HepG2 (cell line): ENCODE measurements around the gene ATP6V0A1. TPM values are rescaled to one million over a fixed set of nuclear protein-coding genes. Genes with fewer than 3 reads are reported as not detected.

Experiments
- DRAP1 ChIP-seq: IDR thresholded peaks from 2 replicates; pipeline ENCODE4 v1.6.1; 2016; ENCODE audit warnings: missing genetic modification reagents, missing compliant biosample characterization
- FOXP4 ChIP-seq: sonication (generic); formaldehyde crosslinking; IDR thresholded peaks from 2 replicates; pipeline ENCODE4 v1.4.0; 2020; ENCODE audit warnings: missing genetic modification reagents
- GATAD2A ChIP-seq: IDR thresholded peaks from 2 replicates; pipeline ENCODE4 v1.6.1; 2016
- GLI4 ChIP-seq: sonication (generic); formaldehyde crosslinking; IDR thresholded peaks from 2 replicates; pipeline ENCODE4 v1.5.1; 2020; ENCODE audit warnings: missing genetic modification reagents, mild to moderate bottlenecking, moderate library complexity, borderline replicate concordance
- GTF3A ChIP-seq: sonication (generic); formaldehyde crosslinking; conservative IDR thresholded peaks from 2 replicates; pipeline ENCODE4 v1.4.0; 2020; ENCODE audit warnings: mild to moderate bottlenecking, missing genetic modification reagents
- MAX ChIP-seq: IDR thresholded peaks from 2 replicates; pipeline ENCODE4 v1.6.1; 2012; ENCODE audit warnings: inconsistent platforms
- MBNL3 ChIP-seq: fragments of 250-450 bp; sonication (Bioruptor Pico); conservative IDR thresholded peaks from 2 replicates; pipeline ENCODE4 v1.8.0; 2022; ENCODE audit warnings: mild to moderate bottlenecking, inconsistent platforms
- PITX1 ChIP-seq: sonication (generic); formaldehyde crosslinking; IDR thresholded peaks from 2 replicates; pipeline ENCODE4 v1.5.1; 2020; ENCODE audit warnings: mild to moderate bottlenecking, missing genetic modification reagents
- REST ChIP-seq, 2 experiments: IDR thresholded peaks; 2 replicates each; pipeline ENCODE4 v1.6.1; 2011 to 2012; ENCODE audit warnings: low read length in 2 of 2, borderline replicate concordance in 1 of 2, low read depth in 1 of 2, mild to moderate bottlenecking in 1 of 2, moderate library complexity in 1 of 2
- RXRB ChIP-seq: IDR thresholded peaks from 2 replicates; pipeline ENCODE4 v1.6.1; 2016; ENCODE audit warnings: borderline replicate concordance, missing genetic modification reagents, missing compliant biosample characterization
- SALL1 ChIP-seq: sonication (generic); formaldehyde crosslinking; IDR thresholded peaks from 2 replicates; pipeline ENCODE4 v1.8.0; 2022; ENCODE audit warnings: mild to moderate bottlenecking, missing genetic modification reagents
- SAP130 ChIP-seq: IDR thresholded peaks from 2 replicates; pipeline ENCODE4 v1.6.1; 2016; ENCODE audit warnings: low read depth
- SOX13 ChIP-seq, 3 experiments: fragments of 450-650 bp in 1 of 3; sonication (generic) in 1 of 3; formaldehyde crosslinking in 1 of 3; IDR thresholded peaks in 2 of 3; conservative IDR thresholded peaks in 1 of 3; 2 replicates each; pipeline versions ENCODE4 v1.5.0 to v1.6.1; 2016 to 2020; ENCODE audit warnings: antibody characterized with exemption in 1 of 3, mild to moderate bottlenecking in 1 of 3, missing compliant biosample characterization in 1 of 3, missing genetic modification reagents in 1 of 3, moderate library complexity in 1 of 3
- ZC3H4 ChIP-seq: sonication (generic); formaldehyde crosslinking; IDR thresholded peaks from 2 replicates; pipeline ENCODE4 v1.4.0; 2020; ENCODE audit warnings: missing genetic modification reagents, borderline replicate concordance
- ZFP91 ChIP-seq: sonication (generic); formaldehyde crosslinking; IDR thresholded peaks from 2 replicates; pipeline ENCODE4 v1.9.0; 2022; ENCODE audit warnings: missing genetic modification reagents, mild to moderate bottlenecking, borderline replicate concordance
- ZNF792 ChIP-seq: IDR thresholded peaks from 2 replicates; pipeline ENCODE4 v1.6.1; 2016
- ZSCAN31 ChIP-seq: sonication (generic); formaldehyde crosslinking; IDR thresholded peaks from 2 replicates; pipeline ENCODE4 v1.5.0; 2020; ENCODE audit warnings: low read depth, mild to moderate bottlenecking, missing genetic modification reagents
- ZSCAN9 ChIP-seq: IDR thresholded peaks from 2 replicates; pipeline ENCODE4 v1.6.1; 2016; ENCODE audit warnings: borderline replicate concordance
- polyA plus RNA-seq, 8 experiments: library from polyadenylated mRNA; depleted of rRNA in 3 of 8; stranded (reverse) in 7 of 8; unstranded in 1 of 8; fragments of >200 nt; fragmentation: Illumina TruSeq in 4 of 8; extraction: Trizol in 4 of 8; gene quantifications; 2 replicates each; pipeline versions ENCODE4 v1.2.1 to v1.2.3, GENCODE V29; 2011 to 2016; ENCODE audit warnings: low read depth in 4 of 8, missing spikeins in 1 of 8, mixed read lengths in 1 of 8; ENCODE audit not compliant: insufficient read depth in 1 of 8
- total RNA-seq, 5 experiments: library from RNA; depleted of rRNA; stranded (reverse); fragments of >200 nt; fragmentation: Illumina TruSeq; extraction: Trizol; gene quantifications; 2 replicates each; pipeline ENCODE4 v1.2.3, GENCODE V29; 2016; ENCODE audit warnings: low read depth in 1 of 5

The ATP6V0A1 gene
- total and polyA plus RNA-seq, 2 of the 13 experiments (the other 11 are each of a cell fraction or from before 2014, with no cell fraction given) = 27.9 to 54.1 TPM

GRCh38 chr17:42519546-42520491 is 61.1 kb downstream of the ATP6V0A1 start (continued):
- 0 out of 2 replicates have a peak, but pooled peaks have one; percentile 11 for TF ChIP-seq FOXP4 (CRISPR knock-in tag)
- no peak for TF ChIP-seq MBNL3 (CRISPR knock-in tag)
- TF ChIP-seq MAX = peak; percentile 55; the same call in 1 of the 2 replicates
- TF ChIP-seq RXRB (CRISPR knock-in tag) = peak; percentile 62
- TF ChIP-seq SAP130 (CRISPR knock-in tag) = peak; percentile 61; the same call in 1 of the 2 replicates
- TF ChIP-seq PITX1 (CRISPR knock-in tag) = peak; percentile 13; the same call in 1 of the 2 replicates
- TF ChIP-seq ZSCAN31 (CRISPR knock-in tag) = 0 out of 2 replicates have a peak, but pooled peaks have one; percentile 28
- TF ChIP-seq REST (IDR thresholded peaks at IDR 0.05; ENCODE audit: borderline replicate concordance in 1 of 2, low read depth in 1 of 2, low read length in 2 of 2) = peak; percentile 2 to 71; a peak in 3 of 4 replicates
- TF ChIP-seq GLI4 (CRISPR knock-in tag) = peak; percentile 64; the same call in 1 of the 2 replicates
- TF ChIP-seq SOX13 (IDR thresholded peaks at IDR 0.05) = peak; percentile 39; the same call in 1 of the 2 replicates
- TF ChIP-seq SOX13 (CRISPR knock-in tag; conservative IDR thresholded peaks at IDR 0.05 in 1 of 2, IDR thresholded peaks at IDR 0.05 in 1 of 2) = peak in 1 of 2 experiments; percentile 47; a peak in 2 of 4 replicates
- peak; percentile 37; the same call in 1 of the 2 replicates for TF ChIP-seq ZNF792
- peak; percentile 73 for TF ChIP-seq SALL1
- TF ChIP-seq ZFP91 = peak; percentile 31; the same call in 1 of the 2 replicates
- TF ChIP-seq GATAD2A (CRISPR knock-in tag) = peak; percentile 48
- peak; percentile 20; the same call in 1 of the 2 replicates for TF ChIP-seq ZC3H4 (CRISPR knock-in tag)
- TF ChIP-seq DRAP1 (CRISPR knock-in tag) = peak; percentile 64; the same call in 1 of the 2 replicates
- 0 out of 2 replicates have a peak, but pooled peaks have one; percentile 32 for TF ChIP-seq GTF3A (CRISPR knock-in tag)
- TF ChIP-seq ZSCAN9 = peak; percentile 82; the same call in 1 of the 2 replicates
